ENCODE measurements around the gene UBAC2.

DNA sequence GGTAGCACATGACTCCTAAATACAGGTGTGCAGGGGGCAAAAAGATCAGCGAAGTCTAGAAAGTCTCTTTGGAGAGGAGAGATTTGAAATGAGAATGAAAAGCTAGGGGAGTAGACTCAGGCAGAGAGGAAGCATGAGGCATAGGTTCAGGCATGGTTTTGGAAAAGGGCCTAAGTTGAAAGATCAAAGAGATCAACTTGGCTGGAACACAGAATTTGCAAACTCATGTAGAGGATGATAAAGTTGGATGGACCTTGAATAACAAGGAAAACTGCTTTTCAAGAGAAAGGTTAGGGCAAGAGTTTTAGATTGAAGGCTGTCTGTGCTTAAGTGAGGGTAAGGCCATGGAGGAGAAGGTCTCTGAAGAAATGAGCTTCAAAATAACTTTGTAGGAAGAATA is 47.4 kb upstream of the UBAC2 start:
- TF ChIP-seq, protein P1, sequence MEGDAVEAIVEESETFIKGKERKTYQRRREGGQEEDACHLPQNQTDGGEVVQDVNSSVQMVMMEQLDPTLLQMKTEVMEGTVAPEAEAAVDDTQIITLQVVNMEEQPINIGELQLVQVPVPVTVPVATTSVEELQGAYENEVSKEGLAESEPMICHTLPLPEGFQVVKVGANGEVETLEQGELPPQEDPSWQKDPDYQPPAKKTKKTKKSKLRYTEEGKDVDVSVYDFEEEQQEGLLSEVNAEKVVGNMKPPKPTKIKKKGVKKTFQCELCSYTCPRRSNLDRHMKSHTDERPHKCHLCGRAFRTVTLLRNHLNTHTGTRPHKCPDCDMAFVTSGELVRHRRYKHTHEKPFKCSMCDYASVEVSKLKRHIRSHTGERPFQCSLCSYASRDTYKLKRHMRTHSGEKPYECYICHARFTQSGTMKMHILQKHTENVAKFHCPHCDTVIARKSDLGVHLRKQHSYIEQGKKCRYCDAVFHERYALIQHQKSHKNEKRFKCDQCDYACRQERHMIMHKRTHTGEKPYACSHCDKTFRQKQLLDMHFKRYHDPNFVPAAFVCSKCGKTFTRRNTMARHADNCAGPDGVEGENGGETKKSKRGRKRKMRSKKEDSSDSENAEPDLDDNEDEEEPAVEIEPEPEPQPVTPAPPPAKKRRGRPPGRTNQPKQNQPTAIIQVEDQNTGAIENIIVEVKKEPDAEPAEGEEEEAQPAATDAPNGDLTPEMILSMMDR (IDR thresholded peaks at IDR 0.05): no peak
- TF ChIP-seq EP300 (IDR thresholded peaks at IDR 0.05) (no peak), POLR2A (IDR thresholded peaks at IDR 0.05) (no peak)

All from sigmoid colon (tissue), 4 donors.